Measurements from ENCODE around the gene SLC4A9.

GRCh38 chr5:140344683-140345423, 15.1 kb upstream of the SLC4A9 start:
- TF ChIP-seq CTCF (IDR thresholded peaks at IDR 0.05; ENCODE audit: insufficient read depth, low read length, poor library complexity, severe bottlenecking) (no peak), EZH2phosphoT487 (conservative IDR thresholded peaks at IDR 0.05; ENCODE audit: low read length) (no peak)

All from SU-DHL-6 (cell line).